NCI-H69 (cell line): ENCODE measurements around the gene HEPHL1.
"Not testable (repeated sequence)": the region's sequence is repeated elsewhere in the genome, so short reads cannot be mapped to it uniquely, and the experiment has no call there.

Experiments
- DNase-seq: peaks from one replicate; lab custom pipeline; 2025; lab: John Stamatoyannopoulos, UW

HEPHL1 gene

DNA sequence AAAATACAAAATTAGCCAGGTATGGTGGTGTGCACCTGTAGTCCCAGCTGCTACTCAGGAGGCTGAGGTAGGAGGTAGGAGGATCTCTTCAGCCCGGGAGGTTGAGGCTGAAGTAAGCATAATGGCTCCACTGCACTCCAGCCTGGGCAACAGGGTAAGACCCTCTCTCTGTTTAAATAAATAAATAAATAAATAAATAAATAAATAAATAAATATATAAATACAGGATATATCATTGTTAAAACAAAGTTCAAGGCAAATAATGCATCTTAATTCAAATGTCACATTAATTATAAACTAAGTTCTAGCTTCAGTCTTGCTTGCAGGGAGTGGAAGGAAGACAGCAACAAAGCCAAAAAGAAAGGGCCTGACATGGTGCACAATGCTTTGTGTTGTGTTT is 63.0 kb downstream of the HEPHL1 start:
- no peak for DNase-seq

DNA sequence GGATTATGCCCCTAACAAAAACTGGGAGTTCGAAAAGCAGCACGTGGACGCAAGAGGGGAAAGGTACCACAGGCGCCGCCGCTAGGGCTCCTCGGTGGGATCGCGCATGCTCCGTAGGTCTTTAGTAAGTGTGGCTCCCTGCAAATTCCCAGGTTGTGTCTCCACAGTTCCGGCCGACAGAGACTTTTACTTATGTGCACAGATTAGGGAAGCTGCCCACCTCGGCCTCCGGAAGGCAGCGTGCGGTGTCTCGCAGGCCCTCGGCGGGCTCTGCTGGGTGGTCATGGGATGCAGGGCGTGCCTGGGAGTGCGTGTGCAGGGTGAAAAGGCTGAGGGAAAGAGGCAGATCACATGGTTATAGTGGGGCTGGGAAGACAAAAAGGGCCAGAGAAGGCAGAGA is 67.8 kb downstream of the HEPHL1 start:
- DNase-seq: no peak

DNA sequence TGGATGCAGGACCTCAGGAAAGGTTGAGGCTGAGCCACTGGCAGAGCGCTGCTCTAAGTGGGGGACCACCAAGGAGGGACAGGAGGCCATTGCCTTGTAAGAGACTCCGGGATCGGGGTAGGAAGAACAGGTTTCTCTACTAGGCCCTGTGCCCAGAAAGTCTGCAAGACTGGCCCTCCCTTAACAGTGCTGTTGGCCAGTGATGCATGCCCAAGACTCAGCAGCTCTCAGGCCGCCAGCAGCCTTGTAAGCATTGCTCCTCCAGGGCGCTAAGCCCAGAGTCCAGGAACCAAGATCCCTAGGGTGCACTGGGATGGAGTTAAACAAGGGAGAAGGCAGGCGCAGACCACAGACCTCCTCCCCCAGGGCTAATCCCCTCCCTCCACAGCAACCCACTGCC is 68.2 kb downstream of the HEPHL1 start:
- DNase-seq: no peak

DNA sequence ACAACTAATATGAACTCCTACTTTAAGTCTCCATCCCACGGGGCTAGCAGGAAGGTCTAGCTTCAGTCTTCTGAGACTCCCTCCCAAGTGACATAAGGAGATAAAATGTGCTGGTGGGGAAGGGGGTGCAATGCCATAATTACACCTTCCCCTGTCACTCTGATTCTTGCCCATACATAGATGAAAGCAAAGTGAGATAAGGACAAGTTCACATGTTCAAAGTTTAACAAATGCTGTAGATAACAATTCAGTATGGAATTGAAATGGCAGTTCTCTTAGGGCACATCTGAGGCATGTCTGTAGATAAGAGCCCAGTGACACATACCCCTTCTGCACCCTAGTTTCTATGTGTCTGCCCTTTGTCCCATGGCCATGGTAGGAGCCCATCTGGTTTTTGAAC is 69.2 kb downstream of the HEPHL1 start:
- DNase-seq: no peak

DNA sequence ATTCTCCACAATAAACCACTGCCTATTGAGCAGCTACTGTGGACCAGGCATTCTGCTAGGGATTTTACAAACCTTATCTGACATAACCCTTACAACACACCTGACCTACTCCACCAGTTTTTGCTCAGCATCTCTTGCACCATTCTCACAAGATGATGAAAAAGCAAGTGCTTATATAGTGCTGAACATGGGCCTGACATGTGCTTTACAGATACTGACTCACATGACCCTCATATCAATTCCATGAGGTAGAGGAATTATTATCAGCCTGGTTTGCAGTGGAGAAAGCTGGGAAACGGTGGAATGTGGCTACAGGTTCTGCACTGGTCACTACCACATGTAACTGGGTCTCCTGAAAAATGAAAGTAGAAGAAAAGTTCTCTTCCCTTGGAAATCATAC is 69.9 kb downstream of the HEPHL1 start:
- no peak for DNase-seq

DNA sequence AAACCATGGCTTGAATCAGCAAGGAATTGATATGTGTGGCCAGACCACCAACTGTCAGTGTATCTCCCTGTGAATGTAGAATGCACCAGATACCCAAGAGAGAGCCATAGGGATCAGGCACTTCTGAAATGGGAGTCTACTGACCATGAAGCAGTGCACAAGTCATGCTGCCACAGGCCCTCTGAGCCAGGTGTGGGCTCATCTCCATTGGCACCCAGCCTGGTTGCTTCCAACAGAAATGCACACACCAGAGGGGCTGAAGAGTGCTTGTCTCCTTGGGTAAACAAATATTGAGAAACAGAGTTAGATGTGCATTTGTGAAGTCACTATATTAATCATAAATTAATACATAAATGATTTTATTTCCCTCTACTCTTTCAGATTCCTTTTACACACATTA is 79.1 kb downstream of the HEPHL1 start:
- DNase-seq: peak; percentile 27

DNA sequence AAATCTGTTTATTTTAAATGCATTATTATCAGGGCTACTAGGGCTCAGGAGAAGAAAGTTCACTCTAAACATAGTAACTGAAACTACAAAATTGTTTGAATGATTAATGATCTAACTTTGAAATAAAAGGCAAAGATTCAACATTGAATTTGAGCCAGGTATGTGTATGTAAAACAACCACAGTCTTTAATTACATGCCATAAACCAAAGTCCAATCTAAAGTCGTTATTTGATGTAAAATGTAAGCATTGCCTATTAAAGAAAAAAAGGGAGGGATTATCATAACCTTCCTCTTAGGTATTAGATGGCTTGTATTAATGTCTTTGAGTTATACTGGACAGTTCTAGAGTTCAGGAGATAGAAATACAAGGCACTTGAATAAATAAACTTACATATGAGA is 82.3 kb downstream of the HEPHL1 start:
- peak; percentile 39 for DNase-seq

DNA sequence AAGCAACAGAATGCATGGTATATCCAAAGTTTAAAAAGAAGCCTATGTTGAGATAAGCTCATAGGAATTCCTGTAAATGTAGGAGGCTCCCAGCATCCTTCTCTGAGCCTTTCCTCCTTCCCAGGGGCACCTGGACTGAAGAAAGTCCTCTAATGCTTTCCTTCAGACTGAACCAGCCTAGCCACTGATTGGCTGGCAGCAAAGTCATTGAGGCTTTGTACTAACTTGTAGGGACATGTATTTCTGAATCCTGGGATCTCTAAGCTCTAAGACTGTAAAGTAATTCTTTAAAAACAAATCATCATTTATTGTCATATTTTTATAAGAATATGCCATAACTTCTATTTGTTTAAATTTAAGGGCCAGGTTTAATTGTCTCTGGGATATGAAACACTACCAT is 83.6 kb downstream of the HEPHL1 start:
- no peak for DNase-seq

DNA sequence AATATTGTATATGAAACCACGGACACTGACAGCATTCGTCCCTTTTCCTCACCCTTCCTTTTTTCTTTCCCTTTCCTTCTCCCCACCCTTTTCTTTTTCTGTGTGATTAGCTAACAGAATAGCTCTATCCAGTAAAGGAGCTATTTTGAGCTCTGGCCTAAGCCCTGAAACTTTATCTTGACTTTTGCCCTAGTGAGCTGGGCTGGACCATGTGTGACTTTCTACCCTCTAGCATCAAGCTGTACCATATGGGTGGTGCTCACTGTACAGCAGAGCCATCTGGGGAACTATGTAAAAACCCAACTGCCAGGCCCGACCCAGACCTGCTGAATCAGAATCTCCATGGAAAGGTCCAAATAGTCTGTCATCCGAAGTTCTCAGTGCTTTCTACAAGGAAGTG is 85.6 kb downstream of the HEPHL1 start:
- no peak for DNase-seq

DNA sequence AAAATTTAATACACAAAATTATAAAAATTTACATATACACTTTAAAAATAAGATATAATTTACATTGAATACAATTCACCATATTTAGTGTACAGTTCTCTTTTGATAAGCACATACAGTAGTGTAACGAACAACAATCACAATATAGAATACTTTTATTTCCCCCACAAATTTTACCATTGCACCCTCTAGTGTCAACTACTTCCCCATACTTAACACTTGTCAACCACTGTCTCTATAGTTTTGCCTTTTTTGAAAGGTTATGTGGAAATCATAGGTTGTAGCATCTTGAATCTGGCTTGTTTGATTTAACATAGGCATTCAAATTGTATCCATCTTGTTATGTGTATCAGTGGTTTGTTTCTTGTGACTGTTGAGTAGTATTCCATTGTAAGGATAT is 86.2 kb downstream of the HEPHL1 start:
- peak; percentile 24 for DNase-seq

DNA sequence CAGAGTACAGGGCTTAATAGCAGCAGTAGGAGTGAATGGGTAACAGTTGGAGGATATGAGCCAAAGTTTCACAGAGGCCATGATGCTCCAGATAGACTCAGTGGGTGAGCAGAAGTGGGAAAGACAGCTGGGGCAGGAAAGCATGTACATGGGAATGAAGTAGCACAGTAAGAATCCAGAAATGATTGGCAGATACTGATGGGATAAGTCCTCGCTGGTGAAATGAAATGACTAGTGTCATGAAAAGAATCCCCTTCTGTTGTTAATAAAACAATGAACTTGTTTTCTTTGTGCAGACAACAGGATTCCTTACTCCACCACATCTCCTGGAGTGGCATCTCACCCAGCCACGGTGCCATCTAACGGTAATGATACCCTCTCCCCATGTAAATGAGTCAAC is 90.1 kb downstream of the HEPHL1 start:
- no peak for DNase-seq

DNA sequence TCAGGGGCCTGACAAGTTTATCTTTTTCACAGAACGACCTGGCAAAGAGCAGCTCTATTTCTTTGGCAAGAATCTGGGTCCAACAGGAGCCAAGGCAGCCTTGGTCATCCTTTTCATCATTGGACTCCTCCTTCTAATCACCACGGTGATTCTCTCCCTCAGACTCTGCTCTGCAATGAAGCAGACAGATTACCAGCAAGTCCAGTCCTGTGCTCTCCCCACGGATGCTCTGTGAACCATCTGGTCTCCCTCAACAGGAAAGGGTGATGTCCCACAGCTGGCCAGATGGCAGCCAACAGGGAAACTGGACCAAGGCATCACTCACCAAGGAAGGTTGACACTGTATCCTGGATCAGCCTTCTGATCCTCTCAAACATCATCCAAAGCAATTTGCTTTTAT is 90.5 kb downstream of the HEPHL1 start:
- peak; percentile 38 for DNase-seq

DNA sequence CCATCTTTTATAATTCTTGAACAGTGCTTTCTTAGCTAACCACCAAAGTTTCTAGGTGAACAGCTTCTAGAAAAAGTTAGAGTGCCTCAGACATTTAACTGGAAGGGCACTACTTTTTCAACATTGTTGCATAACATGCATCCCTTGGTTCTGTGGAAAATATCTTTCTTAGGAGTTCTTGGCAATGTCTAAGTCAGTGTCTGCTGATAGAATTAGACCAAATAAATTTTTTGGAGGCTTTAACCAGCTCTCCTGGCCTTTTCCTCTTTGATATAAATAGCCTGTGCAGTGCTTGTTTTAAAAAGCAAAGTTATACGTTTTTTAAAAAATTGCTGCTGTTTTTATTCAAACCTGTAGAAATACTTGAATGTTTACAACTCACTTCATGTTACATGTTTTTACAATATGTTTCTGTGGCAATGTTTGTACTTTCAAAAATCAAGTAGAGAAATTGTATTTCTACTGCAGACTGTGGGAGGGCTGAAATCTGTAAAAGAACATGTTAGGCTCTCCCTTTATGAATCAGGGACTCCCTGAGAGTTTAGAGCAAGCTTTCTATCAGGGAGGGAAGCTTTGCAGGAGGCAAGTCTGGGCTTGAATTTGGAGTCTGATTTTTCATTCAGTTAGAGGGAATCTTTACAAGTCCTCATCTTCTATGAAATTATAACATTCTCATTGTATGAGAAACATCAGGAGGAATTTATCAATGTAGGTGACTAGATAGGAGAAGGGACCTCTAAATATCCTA is 91.2 kb downstream of the HEPHL1 start:
- no peak for DNase-seq

DNA sequence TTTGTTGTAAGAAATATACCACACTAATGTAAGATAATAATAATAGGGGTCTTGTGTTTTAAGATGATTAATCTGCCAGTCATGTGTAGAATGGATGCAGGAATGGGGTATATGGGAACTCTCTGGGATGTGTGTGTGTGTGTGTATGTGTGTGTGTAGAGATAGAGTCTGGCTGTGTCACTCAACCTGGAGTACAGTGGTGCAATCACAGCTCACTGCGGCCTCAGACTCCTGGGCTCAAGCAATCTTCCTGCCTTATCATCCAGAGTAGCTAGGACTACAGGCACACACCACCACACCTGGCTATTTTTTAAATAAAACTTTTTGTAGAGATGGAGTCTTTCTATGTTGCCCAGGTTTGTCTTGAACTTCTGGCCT is 96.0 kb downstream of the HEPHL1 start:
- DNase-seq: no peak

DNA sequence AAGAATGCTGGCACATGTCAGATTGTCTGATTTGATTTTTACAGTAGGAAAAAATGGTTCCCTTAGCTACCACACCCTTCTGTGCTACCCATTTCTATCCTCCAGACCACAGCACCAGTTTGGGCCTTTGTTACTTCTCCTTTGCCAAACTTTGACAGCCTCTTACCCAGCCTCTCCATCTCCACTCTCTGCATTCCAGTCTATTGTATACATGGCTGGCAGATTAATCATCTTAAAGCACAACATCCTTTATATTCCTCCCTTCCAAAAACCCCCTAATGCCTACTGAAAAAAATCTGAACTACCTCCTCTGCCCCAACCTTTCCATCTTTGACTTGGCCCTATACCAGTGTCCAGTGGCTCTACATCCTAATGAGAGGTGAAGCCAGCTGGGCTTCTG is 96.7 kb downstream of the HEPHL1 start:
- DNase-seq: no peak

DNA sequence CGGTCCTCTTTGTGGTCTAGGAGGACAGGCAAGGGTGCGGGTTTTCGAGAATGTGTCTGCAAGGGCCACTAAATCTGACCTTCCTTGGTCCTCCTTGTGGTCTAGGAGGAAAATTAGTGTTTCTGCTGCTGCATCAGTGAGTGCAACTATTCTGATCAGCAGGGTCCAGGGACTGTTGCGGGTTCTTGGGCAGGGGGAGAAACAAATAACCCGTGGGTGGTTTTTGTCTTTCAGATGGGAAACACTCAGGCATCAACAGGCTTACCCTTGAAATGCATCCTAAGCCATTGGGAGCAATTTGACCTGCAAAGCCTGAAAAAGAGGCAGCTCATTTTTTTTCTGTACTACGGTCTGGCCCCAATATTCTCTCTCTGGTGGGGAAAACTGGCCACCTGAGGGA is 98.5 kb downstream of the HEPHL1 start:
- not testable (repeated sequence) for DNase-seq

DNA sequence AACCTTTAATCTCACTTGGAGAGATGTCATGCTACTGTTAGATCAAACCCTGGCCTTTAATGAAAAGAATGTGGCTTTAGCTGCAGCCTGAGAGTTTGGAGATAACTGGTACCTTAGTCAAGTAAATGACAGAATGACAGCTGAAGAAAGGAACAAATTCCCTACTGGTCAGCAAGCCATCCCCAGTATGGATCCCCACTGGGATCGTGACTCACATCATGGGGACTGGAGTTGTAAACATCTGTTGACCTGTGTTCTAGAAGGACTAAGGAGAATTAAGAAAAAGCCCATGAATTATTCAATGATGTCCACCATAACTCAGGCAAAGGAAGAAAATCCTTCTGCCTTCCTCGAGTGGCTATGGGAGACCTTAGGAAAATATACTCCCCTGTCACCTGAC is 99.4 kb downstream of the HEPHL1 start:
- DNase-seq: not testable (repeated sequence)

DNA sequence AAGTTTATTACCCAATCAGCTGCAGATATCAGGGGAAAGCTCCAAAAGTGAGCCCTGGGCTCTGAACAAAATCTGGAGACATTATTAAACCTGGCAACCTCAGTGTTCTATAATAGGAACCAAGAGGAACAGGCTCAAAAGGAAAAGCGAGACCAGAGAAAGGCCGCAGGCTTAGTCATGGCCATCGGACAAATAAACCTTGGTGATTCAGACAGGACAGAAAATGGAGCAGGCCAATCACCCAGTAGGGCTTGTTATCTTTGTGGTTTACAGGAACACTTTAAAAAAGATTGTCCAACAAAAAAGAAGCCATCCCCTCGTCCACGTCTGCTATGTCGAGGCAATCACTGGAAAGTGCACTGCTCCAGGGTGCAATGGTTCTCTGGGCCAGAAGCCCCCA is 99.8 kb downstream of the HEPHL1 start:
- no peak for DNase-seq

DNA sequence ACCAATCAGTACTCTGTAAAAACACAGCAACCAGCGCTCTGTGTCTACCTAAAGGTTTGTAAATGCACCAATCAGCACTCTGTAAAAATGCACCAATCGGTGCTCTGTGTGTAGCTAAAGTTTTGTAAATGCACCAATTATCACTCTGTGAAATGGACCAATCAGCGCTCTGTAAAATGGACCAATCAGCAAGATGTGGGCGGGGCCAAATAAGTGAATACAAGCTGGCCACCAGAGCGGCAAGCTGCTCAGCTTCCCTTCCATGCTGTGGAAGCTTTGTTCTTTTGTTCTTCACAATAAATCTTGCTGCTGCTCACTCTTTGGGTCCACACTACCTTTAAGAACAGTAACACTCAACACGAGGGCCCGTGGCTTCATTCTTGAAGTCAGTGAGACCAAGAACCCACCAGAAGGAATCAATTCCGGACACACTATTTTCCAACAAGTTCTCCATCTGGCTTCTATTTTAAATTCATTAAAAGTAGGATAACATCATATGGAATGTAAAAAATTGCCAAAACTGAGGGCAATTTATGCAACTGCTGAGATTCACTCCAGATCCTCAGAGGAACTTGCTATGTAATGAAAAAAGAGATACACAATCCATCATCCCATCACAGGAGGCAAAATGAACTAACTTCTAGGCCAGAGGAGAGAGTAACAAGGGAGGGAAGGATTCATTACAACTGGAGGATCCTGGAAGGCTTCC is 104.4 kb downstream of the HEPHL1 start:
- DNase-seq: no peak

DNA sequence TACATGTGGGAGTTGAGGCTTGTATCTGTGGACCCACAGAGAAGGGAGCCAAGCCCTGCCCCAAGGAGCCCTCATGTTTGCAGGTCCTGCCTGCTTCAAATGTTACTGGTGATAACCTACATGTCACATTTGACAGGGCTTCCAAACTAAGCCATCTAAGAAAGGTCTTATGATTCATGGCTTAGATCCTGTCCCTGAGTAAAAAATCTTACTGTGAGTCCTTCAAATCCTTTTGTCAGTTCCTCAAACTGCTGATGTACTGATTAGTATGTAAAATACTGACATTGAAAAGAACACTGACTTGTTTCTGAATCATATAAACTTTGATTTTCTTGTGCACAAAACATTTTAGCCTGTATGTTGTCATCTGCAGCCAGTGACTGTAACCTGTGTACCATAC is 106.5 kb downstream of the HEPHL1 start:
- DNase-seq: no peak

DNA sequence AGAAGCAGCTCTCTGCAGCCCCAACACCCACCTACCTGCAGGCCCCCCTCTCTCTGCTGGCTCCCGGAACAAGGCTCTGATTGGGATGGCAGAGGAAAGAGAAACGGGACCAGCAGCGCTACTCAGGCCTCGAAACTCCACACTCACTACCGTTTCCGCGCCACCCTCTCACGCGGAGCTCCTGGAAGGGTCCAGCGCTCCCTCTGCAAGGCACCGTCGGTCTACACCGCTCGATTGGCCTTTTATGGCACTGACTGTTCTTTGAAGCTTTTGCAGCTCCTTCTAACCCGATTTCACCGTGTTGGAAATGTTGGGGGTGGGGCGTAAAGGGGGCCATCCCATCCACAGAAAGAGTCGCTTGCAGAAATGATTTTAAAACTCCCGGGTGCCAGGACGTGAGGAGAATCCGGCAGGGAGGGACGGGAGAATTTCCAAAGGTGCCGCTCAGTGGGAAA is 107.2 kb downstream of the HEPHL1 start:
- peak; percentile 84 for DNase-seq

DNA sequence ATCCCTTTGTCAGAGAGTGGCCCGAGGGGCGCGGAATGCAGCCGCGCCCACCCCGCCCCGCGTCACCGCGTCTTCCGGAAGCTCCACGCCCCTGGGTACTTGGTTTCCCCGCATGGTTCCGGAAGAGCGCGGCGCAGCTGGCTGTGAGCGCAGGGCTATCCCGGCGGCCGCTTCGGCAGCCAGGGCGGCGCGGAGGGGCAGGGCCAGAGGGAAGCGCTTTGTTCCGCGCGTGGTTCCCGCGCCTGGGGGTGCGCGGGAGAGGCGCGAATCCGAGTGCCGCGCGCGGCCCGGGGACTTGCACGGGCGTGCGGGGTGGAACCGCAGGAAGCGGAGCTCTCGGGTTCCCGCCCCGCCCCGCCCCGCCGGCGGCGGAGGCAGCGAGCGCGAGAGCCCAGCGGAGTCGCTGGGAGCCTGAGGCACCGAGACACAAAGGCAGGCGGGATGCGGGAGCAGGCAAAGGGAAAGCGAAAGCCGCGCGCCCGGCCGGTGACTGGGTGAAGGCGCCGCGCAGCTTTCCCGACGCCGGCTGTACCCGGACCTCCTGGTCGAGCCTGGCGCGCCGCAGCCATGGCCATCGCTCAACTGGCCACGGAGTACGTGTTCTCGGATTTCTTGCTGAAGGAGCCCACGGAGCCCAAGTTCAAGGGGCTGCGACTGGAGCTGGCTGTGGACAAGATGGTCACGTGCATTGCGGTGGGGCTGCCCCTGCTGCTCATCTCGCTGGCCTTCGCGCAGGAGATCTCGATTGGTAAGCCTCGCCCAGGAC is 107.8 kb downstream of the HEPHL1 start, which contains the start of gene PANX1:
PANX1 (plus strand) TSS at position 96 of the 766 bp plus-strand sequence; CDS start at position 568, 472 bp downstream.
- peak; percentile 94 for DNase-seq
